Neural progenitor cell (in vitro differentiated cells): Measurements from ENCODE around the gene CCDC15.

Experiments used
- EZH2 ChIP-seq: fragments of 200-600 bp; sonication (generic); IDR thresholded peaks from 2 replicates; pipeline ENCODE4 v1.6.1; 2017; ENCODE audit warnings: antibody characterized with exemption, mild to moderate bottlenecking, moderate library complexity
- TF ChIP-seq, protein P1 (sequence below): fragments of 200-600 bp; sonication (generic); IDR thresholded peaks from 2 replicates; pipeline ENCODE4 v1.5.1; 2017; ENCODE audit warnings: antibody characterized with exemption, mild to moderate bottlenecking

DNA sequence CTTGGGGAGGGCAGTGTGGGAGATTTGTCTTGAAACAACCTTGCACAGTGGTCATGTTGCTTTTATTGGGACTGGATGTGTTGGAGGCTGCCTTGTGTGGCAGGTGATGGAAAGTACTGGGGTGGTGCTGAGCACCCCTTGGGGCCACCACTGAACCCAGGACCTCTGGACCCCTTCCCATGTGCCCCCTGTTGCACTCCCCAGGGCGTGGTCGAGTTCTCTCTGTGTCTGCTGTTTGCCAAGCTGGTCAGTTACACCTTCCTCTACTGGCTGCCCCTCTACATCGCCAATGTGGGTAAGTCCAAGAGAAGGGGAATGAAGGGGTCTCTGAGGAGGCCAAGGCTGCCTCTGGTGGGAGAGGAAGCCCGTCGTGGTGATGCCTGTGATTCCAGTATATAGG is 128.0 kb downstream of the CCDC15 start:
- TF ChIP-seq, protein P1, sequence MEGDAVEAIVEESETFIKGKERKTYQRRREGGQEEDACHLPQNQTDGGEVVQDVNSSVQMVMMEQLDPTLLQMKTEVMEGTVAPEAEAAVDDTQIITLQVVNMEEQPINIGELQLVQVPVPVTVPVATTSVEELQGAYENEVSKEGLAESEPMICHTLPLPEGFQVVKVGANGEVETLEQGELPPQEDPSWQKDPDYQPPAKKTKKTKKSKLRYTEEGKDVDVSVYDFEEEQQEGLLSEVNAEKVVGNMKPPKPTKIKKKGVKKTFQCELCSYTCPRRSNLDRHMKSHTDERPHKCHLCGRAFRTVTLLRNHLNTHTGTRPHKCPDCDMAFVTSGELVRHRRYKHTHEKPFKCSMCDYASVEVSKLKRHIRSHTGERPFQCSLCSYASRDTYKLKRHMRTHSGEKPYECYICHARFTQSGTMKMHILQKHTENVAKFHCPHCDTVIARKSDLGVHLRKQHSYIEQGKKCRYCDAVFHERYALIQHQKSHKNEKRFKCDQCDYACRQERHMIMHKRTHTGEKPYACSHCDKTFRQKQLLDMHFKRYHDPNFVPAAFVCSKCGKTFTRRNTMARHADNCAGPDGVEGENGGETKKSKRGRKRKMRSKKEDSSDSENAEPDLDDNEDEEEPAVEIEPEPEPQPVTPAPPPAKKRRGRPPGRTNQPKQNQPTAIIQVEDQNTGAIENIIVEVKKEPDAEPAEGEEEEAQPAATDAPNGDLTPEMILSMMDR, result no peak
- TF ChIP-seq EZH2, result no peak
